ENCODE data around the gene HADHA. TPM values are rescaled to one million over a fixed set of nuclear protein-coding genes. Genes with fewer than 3 reads are reported as not detected.

The HADHA gene
- total RNA-seq, 1 donor from 2014 or later: 124 TPM

DNA sequence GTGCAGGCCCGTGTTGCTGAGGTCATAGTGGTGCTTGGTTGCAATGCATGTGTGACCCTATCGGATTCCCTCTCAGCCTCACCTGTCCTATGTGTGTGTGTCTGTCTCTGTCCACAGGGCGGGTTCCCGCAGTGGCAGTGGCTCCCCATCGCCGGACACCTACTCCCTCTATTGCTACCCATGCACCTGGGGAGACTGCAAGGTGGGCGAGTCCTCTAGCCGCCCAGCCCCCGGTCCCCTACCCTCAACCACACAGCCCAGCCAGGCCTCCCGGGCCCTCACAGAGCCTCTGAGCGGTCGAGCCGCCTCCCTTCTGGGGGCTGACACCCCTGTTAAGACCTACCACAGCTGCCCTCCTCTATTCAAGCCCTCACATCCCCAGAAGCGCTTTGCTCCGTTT lies 57.3 kb downstream of the HADHA start:
- Mint-ChIP-seq H3K27ac (ENCODE audit: unreplicated experiment) (no peak overlapping the region), H3K4me1 (peaks cover 13% of the 10 kb centered on the region), H3K27me3 (ENCODE audit: low read depth) (peaks cover 10% of the 10 kb centered on the region), H3K4me3 (peak overlapping the region; percentile 70), H3K36me3 (ENCODE audit: low read depth) (peaks cover 9% of the 10 kb centered on the region), H3K9me3 (no peaks in the 10 kb centered on the region)
- TF ChIP-seq, protein P1, sequence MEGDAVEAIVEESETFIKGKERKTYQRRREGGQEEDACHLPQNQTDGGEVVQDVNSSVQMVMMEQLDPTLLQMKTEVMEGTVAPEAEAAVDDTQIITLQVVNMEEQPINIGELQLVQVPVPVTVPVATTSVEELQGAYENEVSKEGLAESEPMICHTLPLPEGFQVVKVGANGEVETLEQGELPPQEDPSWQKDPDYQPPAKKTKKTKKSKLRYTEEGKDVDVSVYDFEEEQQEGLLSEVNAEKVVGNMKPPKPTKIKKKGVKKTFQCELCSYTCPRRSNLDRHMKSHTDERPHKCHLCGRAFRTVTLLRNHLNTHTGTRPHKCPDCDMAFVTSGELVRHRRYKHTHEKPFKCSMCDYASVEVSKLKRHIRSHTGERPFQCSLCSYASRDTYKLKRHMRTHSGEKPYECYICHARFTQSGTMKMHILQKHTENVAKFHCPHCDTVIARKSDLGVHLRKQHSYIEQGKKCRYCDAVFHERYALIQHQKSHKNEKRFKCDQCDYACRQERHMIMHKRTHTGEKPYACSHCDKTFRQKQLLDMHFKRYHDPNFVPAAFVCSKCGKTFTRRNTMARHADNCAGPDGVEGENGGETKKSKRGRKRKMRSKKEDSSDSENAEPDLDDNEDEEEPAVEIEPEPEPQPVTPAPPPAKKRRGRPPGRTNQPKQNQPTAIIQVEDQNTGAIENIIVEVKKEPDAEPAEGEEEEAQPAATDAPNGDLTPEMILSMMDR (conservative IDR thresholded peaks at IDR 0.05): no peak
- no peak for DNase-seq (ENCODE audit: low read depth, low spot score)

- peak overlapping the region; percentile 87 for H3K4me3 Mint-ChIP-seq
- peaks cover 5% of the 10 kb centered on the region for H3K36me3 Mint-ChIP-seq (ENCODE audit: low read depth)
- no peak overlapping the region for H3K27ac Mint-ChIP-seq (ENCODE audit: unreplicated experiment)
- TF ChIP-seq, protein P1 (conservative IDR thresholded peaks at IDR 0.05): no peak
- H3K4me1 Mint-ChIP-seq: peaks cover 14% of the 10 kb centered on the region
- peaks cover 10% of the 10 kb centered on the region for H3K27me3 Mint-ChIP-seq (ENCODE audit: low read depth)
- no peak for DNase-seq (ENCODE audit: low read depth, low spot score)
- no peaks in the 10 kb centered on the region for H3K9me3 Mint-ChIP-seq
Observed at GRCh38 chr2:26185954-26186770, 58.3 kb downstream of the HADHA start.

GRCh38 chr2:26185304-26185928 lies 59.0 kb downstream of the HADHA start:
- H3K27ac Mint-ChIP-seq (ENCODE audit: unreplicated experiment): no peak overlapping the region

DNA sequence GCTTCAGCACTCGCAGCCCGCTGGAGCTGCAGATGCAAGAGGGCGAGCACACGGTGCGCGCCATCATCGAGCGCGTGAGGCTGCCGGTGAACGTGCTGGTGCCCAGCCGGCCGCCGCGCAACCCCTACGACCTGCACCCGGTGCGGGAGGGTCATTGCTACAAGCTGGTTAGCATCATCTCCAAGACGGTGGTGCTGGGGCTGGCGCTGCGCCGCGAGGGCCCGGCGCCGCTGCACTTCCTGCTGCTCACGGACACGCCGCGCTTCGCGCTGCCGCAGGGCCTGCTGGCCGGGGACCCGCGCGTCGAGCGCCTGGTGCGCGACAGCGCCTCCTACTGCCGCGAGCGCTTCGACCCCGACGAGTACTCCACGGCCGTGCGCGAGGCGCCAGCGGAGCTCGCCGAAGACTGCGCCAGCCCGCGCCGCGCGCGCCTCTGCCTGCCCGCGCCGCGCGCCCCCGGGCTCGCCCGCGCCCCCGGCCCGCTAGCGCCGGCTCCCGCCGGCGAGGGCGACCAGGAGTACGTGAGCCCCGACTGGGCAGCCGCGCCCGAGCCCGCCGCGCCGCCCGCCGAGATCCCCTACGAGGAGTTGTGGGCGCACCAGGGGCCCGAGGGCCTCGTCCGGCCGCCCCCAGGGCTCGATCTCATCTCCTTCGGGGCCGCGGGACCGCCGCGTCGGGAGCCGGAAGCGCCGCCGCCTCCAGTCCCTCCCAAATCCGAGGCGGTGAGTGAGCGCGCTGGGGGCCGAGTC lies 59.7 kb downstream of the HADHA start:
- peaks cover 25% of the 10 kb centered on the region for H3K4me1 Mint-ChIP-seq
- DNase-seq (ENCODE audit: low read depth, low spot score): peak; percentile 80
- peak overlapping the region; percentile 87 for H3K4me3 Mint-ChIP-seq
- no peaks in the 10 kb centered on the region for H3K9me3 Mint-ChIP-seq
- no peak overlapping the region for H3K27ac Mint-ChIP-seq (ENCODE audit: unreplicated experiment)
- TF ChIP-seq, protein P1 (conservative IDR thresholded peaks at IDR 0.05): peak; percentile 64
- H3K27me3 Mint-ChIP-seq (ENCODE audit: low read depth): peaks cover 10% of the 10 kb centered on the region
- peaks cover 5% of the 10 kb centered on the region for H3K36me3 Mint-ChIP-seq (ENCODE audit: low read depth)

More at GRCh38 chr2:26185304-26185928, 59.0 kb downstream of the HADHA start:
- Mint-ChIP-seq H3K9me3 (no peaks in the 10 kb centered on the region), H3K27me3 (ENCODE audit: low read depth) (peaks cover 10% of the 10 kb centered on the region), H3K4me3 (peak overlapping the region; percentile 87), H3K36me3 (ENCODE audit: low read depth) (peaks cover 5% of the 10 kb centered on the region), H3K4me1 (peaks cover 19% of the 10 kb centered on the region)
- DNase-seq (ENCODE audit: low read depth, low spot score): no peak
- TF ChIP-seq, protein P1 (conservative IDR thresholded peaks at IDR 0.05): no peak

- Mint-ChIP-seq H3K27ac (ENCODE audit: unreplicated experiment) (no peak overlapping the region), H3K9me3 (no peaks in the 10 kb centered on the region)
Observed at GRCh38 chr2:26184121-26184520, 60.3 kb downstream of the HADHA start.

More at GRCh38 chr2:26184121-26184520, 60.3 kb downstream of the HADHA start:
- Mint-ChIP-seq H3K4me3 (peak overlapping the region; percentile 63), H3K4me1 (peaks cover 28% of the 10 kb centered on the region), H3K27me3 (ENCODE audit: low read depth) (peaks cover 10% of the 10 kb centered on the region), H3K36me3 (ENCODE audit: low read depth) (peaks cover 5% of the 10 kb centered on the region)
- DNase-seq (ENCODE audit: low read depth, low spot score): no peak
- TF ChIP-seq, protein P1 (conservative IDR thresholded peaks at IDR 0.05): no peak

Measured in neural crest cell (in vitro differentiated cells).